Transverse colon (tissue), 3 donors: ENCODE results near the gene LYRM4.

ENCODE experiments used
- CTCF ChIP-seq, 5 experiments: fragments of 200-600 bp in 3 of 5; fragments of 450-650 bp in 2 of 5; sonication (generic) in 3 of 5; IDR thresholded peaks; 1 replicate in 2 of 5; 2 replicates in 3 of 5; pipeline ENCODE4 v1.5.1; 2016 to 2017; ENCODE audit warnings: antibody characterized with exemption in 5 of 5, inconsistent platforms in 3 of 5, mild to moderate bottlenecking in 2 of 5, moderate library complexity in 1 of 5
- POLR2A ChIP-seq: fragments of 450-650 bp; IDR thresholded peaks from one replicate; pipeline ENCODE4 v1.6.1; 2016; ENCODE audit warnings: antibody characterized with exemption, mild to moderate bottlenecking, moderate library complexity

DNA sequence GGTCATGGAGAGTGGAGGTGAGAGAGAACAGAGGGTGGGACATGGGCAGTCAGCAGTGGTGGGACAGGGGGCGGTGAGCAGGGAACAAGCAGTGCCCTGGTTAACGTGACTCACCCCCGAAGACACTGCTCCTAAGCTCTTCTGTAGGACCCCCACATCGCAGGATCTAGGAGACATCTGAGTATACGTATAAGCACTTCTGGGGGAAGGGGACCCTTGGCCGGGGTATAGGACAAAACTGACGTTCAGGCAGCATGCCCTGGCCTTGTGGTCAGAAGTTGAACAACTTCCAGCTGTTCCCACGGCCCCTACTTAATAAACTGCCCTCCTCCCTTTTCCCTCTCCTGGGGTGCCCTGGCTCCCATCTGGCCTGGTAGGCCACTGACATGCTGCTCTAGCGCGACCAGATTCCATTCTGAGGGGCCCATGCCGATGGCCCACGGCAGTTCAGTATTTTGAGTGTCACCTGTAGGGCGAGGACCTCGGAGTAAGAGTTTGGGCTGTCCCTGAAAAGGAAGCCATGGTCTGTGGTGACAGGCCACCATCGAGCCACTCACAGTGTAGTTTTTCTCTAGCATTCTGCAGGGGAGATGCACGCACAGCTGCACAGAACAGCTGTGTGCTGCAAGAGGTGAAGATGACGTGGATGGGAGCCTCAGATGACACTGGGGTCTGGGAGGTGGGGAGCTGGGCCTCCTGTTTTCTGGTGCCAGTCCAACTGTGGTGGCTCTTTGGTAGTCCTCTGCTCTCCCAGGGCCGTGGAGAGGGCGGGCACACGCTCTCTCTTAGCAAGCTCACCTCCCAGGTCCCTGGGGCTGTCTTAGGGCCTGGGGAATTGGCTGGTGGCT, 137.2 kb downstream of the LYRM4 start:
- TF ChIP-seq CTCF (IDR thresholded peaks at IDR 0.05) (no peak), POLR2A (no peak)
